Activated CD8-positive, alpha-beta T cell treated with anti-CD3 and anti-CD28 coated beads for 36 hours (primary cell): ENCODE measurements around the gene LRRK1. TPM values are rescaled to one million over a fixed set of nuclear protein-coding genes. Genes with fewer than 3 reads are reported as not detected.

Experiments used
- ATAC-seq: fragments of 200-7000 bp; cut with Tn5 transposase; one replicate; pipeline ENCODE4 v1.10.0; 2021; ENCODE audit warnings: mild to moderate bottlenecking, moderate library complexity
- CTCF ChIA-PET: fragments of 350-600 bp; sonication (Branson Sonifier 250); formaldehyde crosslinking; loops from one replicate; lab custom pipeline; 2021; ENCODE audit warnings: antibody characterized with exemption; lab: Charles Lee
- POLR2A ChIA-PET: fragments of 350-600 bp; sonication (Branson Sonifier 250); formaldehyde crosslinking; loops from one replicate; lab custom pipeline; 2021; ENCODE audit warnings: antibody characterized with exemption; lab: Charles Lee
- DNase-seq: peaks from one replicate; pipeline ENCODE4 v3.0.0-alpha.2; 2020
- H3K27ac Mint-ChIP-seq: one replicate; pipeline ENCODE4 v1.8.0; 2021; ENCODE audit warnings: mild to moderate bottlenecking, mixed read lengths
- H3K27me3 Mint-ChIP-seq: one replicate; pipeline ENCODE4 v1.8.0; 2021; ENCODE audit warnings: mixed read lengths
- H3K36me3 Mint-ChIP-seq: one replicate; pipeline ENCODE4 v1.8.0; 2021; ENCODE audit warnings: low read depth, mixed read lengths
- H3K4me1 Mint-ChIP-seq: one replicate; pipeline ENCODE4 v1.8.0; 2021; ENCODE audit warnings: low read depth, mixed read lengths
- H3K4me3 Mint-ChIP-seq: one replicate; pipeline ENCODE4 v1.8.0; 2021; ENCODE audit warnings: mild to moderate bottlenecking, moderate library complexity, mixed read lengths
- H3K9me3 Mint-ChIP-seq: one replicate; pipeline ENCODE4 v1.8.0; 2021; ENCODE audit warnings: mixed read lengths
- CTCF ChIP-seq: fragments of 200-600 bp; IDR thresholded peaks from one replicate; pipeline ENCODE4 v1.8.0; 2022; ENCODE audit warnings: antibody characterized with exemption, mild to moderate bottlenecking
- intact Hi-C: fragments of 100-400 bp; cut with micrococcal nuclease; formaldehyde crosslinking; loops from one replicate; pipeline ENCODE4 v1.10.0; 2022
- total RNA-seq, 2 experiments: library from RNA; stranded (reverse); gene quantifications; one replicate each; pipeline ENCODE4 v1.2.3, GENCODE V29; 2021

Gene LRRK1
- total RNA-seq, 2 experiments from 2014 or later, result 0.50 to 0.83 TPM

DNA sequence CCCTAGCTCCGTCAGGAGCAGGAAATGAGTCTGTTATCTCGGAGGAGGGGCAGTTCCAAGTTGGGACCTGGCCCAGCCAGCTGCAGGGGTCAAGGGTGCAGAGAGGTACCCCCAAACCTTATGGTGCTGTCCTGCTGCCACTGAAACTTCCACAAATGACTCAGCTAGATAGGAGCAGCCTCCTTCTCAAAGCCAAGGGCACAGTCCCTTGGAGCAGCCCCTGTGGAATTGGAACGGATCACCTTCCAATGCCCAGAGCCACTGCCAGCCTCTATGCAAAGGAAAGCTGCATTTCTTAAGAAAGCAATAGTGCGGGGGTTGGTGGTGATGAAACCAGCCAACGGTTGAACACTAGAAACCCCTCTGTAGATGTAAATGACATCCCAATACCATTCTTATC, 19.6 kb upstream of the LRRK1 start:
- Mint-ChIP-seq H3K36me3 (no peaks in the 10 kb centered on the region), H3K27ac (no peak overlapping the region), H3K27me3 (peaks cover 4% of the 10 kb centered on the region), H3K4me3 (no peak overlapping the region), H3K4me1 (no peaks in the 10 kb centered on the region), H3K9me3 (no peaks in the 10 kb centered on the region)
- ATAC-seq (no peak), DNase-seq (no peak)
- TF ChIP-seq CTCF, result no peak
- CTCF ChIA-PET, result interaction anchor here (1.6 kb wide), 1 partner anchor 107 kb away, joined by 5 read pairs; no protein-coding TSS in a partner anchor
- POLR2A ChIA-PET, result interaction anchor here (0.7 kb wide), 1 partner anchor 22 kb away, joined by 3 read pairs; no protein-coding TSS in a partner anchor
- intact Hi-C loops, result no loop called here

GRCh38 chr15:100900136-100900794, 18.9 kb upstream of the LRRK1 start:
- intact Hi-C loops, result no loop called here
- DNase-seq (no peak), ATAC-seq (no peak)
- peaks cover 3% of the 10 kb centered on the region for H3K27me3 Mint-ChIP-seq
- H3K9me3 Mint-ChIP-seq, result no peaks in the 10 kb centered on the region
- CTCF ChIA-PET, result no interaction called here
- no peak overlapping the region for H3K4me3 Mint-ChIP-seq
- POLR2A ChIA-PET, result no interaction called here
- TF ChIP-seq CTCF, result no peak
- H3K4me1 Mint-ChIP-seq, result no peaks in the 10 kb centered on the region
- H3K27ac Mint-ChIP-seq, result no peak overlapping the region
- no peaks in the 10 kb centered on the region for H3K36me3 Mint-ChIP-seq

DNA sequence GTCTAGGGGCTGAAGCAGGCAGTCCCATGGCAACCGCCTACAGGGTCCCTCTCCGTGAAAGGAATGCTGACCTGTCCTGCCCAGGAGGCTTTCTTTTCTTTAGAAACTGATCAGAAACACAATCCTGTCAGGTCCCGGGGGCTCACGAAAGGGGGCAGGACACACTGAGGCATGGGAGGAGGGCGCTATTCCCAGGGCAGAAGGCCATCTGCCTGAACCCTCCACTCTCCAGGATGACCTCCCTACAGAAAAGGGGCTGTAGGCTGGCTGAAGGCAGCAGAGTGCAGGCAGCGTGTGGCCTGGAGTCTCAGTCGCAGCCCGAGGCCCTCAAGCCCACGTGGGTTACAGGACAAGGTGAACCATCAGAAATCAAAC, 18.4 kb upstream of the LRRK1 start:
- intact Hi-C loops, result no loop called here
- ATAC-seq (no peak), DNase-seq (no peak)
- ChIA-PET CTCF (interaction anchor here (0.7 to 1.2 kb wide), 3 partner anchors 28 to 222 kb away, joined by 3 to 5 read pairs (median 4); no protein-coding TSS in a partner anchor), POLR2A (no interaction called here)
- Mint-ChIP-seq H3K4me1 (no peaks in the 10 kb centered on the region), H3K9me3 (no peaks in the 10 kb centered on the region), H3K27me3 (peaks cover under 1% of the 10 kb centered on the region), H3K27ac (no peak overlapping the region), H3K4me3 (no peak overlapping the region), H3K36me3 (no peaks in the 10 kb centered on the region)
- no peak for TF ChIP-seq CTCF

GRCh38 chr15:100901296-100901695, 17.9 kb upstream of the LRRK1 start:
- TF ChIP-seq CTCF, result no peak
- intact Hi-C loops, result no loop called here
- ATAC-seq, result no peak
- H3K4me3 Mint-ChIP-seq, result no peak overlapping the region
- H3K36me3 Mint-ChIP-seq, result no peaks in the 10 kb centered on the region
- no peak overlapping the region for H3K27ac Mint-ChIP-seq
- no peaks in the 10 kb centered on the region for H3K9me3 Mint-ChIP-seq
- no peaks in the 10 kb centered on the region for H3K27me3 Mint-ChIP-seq
- ChIA-PET POLR2A (no interaction called here), CTCF (interaction anchor here (0.7 to 1.2 kb wide), 3 partner anchors 28 to 222 kb away, joined by 3 to 5 read pairs (median 4); no protein-coding TSS in a partner anchor)
- DNase-seq, result no peak
- no peaks in the 10 kb centered on the region for H3K4me1 Mint-ChIP-seq

DNA sequence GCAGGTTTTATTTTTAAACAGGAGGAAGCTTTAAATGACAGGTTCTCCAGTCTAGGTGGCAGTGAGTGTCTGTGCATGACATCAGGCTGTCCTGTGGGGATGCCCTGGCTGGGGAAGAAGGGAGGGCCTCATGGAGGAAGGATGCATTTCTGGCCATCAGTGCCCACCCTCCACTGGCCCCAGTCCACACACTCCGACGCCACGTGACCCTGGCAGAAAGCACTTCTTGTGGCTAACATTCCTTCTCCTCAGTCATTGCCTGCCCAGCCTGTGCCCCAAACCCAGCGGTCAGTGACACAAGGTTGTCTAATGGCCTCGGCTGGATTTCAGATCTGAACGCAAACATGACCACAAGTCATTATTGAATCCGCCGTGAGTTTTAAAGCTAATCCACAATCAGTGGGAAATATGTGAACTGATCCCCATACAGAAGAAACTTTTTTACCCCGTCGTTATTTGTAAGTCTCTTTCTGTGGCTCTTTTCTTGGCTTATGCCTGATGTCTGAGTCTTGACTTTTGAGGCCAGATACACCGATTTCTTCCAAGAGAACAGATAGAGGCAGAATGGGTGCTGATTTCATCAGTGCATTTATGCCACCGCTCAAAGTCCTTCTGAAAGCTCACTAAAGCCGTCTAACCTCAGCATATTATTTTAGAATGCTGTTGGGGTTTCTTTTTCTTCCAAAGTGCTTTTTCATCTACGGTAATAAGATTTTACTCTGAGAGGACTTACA, 17.3 kb upstream of the LRRK1 start:
- ChIA-PET POLR2A (no interaction called here), CTCF (interaction anchor here (0.7 to 1.2 kb wide), 3 partner anchors 29 to 221 kb away, joined by 3 to 5 read pairs (median 4); no protein-coding TSS in a partner anchor)
- TF ChIP-seq CTCF, result no peak
- Mint-ChIP-seq H3K27ac (no peak overlapping the region), H3K27me3 (no peaks in the 10 kb centered on the region), H3K9me3 (no peaks in the 10 kb centered on the region), H3K4me1 (no peaks in the 10 kb centered on the region), H3K36me3 (no peaks in the 10 kb centered on the region), H3K4me3 (no peak overlapping the region)
- ATAC-seq (no peak), DNase-seq (no peak)
- intact Hi-C loops, result no loop called here
